Keratinocyte (primary cell): Measurements from ENCODE around the gene GLT8D2. TPM values are rescaled to one million over a fixed set of nuclear protein-coding genes. Genes with fewer than 3 reads are reported as not detected.

Experiments
- DNase-seq: peaks from one replicate; pipeline ENCODE4 v3.0.0-alpha.2; 2011; ENCODE audit warnings: low read depth, missing footprints, low spot score
- FAIRE-seq: peaks from 2 replicates; lab custom pipeline; 2011; peaks lifted over from hg19 to GRCh38; lab: Jason Lieb, UNC
- H2AFZ ChIP-seq: 2 replicates; pipeline ENCODE4 v1.6.0; 2012; ENCODE audit warnings: low read length, control low read depth, inconsistent platforms; ENCODE audit not compliant: control insufficient read depth
- H3K27ac ChIP-seq: 2 replicates; pipeline ENCODE4 v1.5.1; 2011; ENCODE audit warnings: low read length; ENCODE audit not compliant: control insufficient read depth, insufficient read depth
- H3K27me3 ChIP-seq: 3 replicates; pipeline ENCODE4 v1.6.0; 2011; ENCODE audit warnings: low read length; ENCODE audit not compliant: control insufficient read depth, insufficient read depth; ENCODE audit errors: extremely low read depth
- H3K36me3 ChIP-seq, 2 experiments: 2 replicates in 1 of 2; 3 replicates in 1 of 2; pipeline ENCODE4 v1.5.1; 2011; ENCODE audit warnings: low read length in 2 of 2, mild to moderate bottlenecking in 1 of 2; ENCODE audit not compliant: control insufficient read depth in 2 of 2, insufficient read depth in 2 of 2; ENCODE audit errors: extremely low read depth in 1 of 2
- H3K4me1 ChIP-seq: 3 replicates; pipeline ENCODE4 v1.5.1; 2011; ENCODE audit warnings: low read length; ENCODE audit not compliant: control insufficient read depth, insufficient read depth; ENCODE audit errors: extremely low read depth
- H3K4me2 ChIP-seq: 3 replicates; pipeline ENCODE4 v1.6.0; 2011; ENCODE audit warnings: low read depth, low read length; ENCODE audit not compliant: control insufficient read depth, insufficient read depth; ENCODE audit errors: extremely low read depth
- H3K4me3 ChIP-seq, 3 experiments: fragments of 200-600 bp in 1 of 3; sonication (generic) in 1 of 3; 2 replicates in 2 of 3; 3 replicates in 1 of 3; pipeline ENCODE4 v1.5.1; 2011 to 2016; ENCODE audit warnings: low read length in 3 of 3, mild to moderate bottlenecking in 3 of 3, control low read depth in 2 of 3, inconsistent platforms in 1 of 3, low read depth in 1 of 3, mixed read lengths in 1 of 3, mixed run types in 1 of 3, moderate library complexity in 1 of 3; ENCODE audit not compliant: control insufficient read depth in 2 of 3, insufficient read depth in 2 of 3; ENCODE audit errors: extremely low read depth in 1 of 3
- H3K79me2 ChIP-seq: 2 replicates; pipeline ENCODE4 v1.6.0; 2012; ENCODE audit warnings: low read length; ENCODE audit not compliant: control insufficient read depth, insufficient read depth
- H3K9ac ChIP-seq: 3 replicates; pipeline ENCODE4 v1.6.0; 2011; ENCODE audit warnings: low read length; ENCODE audit not compliant: control insufficient read depth, insufficient read depth; ENCODE audit errors: extremely low read depth
- H3K9me1 ChIP-seq: 3 replicates; pipeline ENCODE4 v1.6.0; 2011; ENCODE audit warnings: low read length; ENCODE audit not compliant: control insufficient read depth, insufficient read depth; ENCODE audit errors: extremely low read depth
- H3K9me3 ChIP-seq: 2 replicates; pipeline ENCODE4 v1.5.1; 2012; ENCODE audit warnings: low read depth, low read length; ENCODE audit not compliant: control insufficient read depth
- H4K20me1 ChIP-seq: 3 replicates; pipeline ENCODE4 v1.6.0; 2011; ENCODE audit warnings: low read length; ENCODE audit not compliant: control insufficient read depth, insufficient read depth; ENCODE audit errors: extremely low read depth
- EZH2 ChIP-seq: IDR thresholded peaks from one replicate; pipeline ENCODE4 v1.6.1; 2012; ENCODE audit warnings: inconsistent platforms, mild to moderate bottlenecking, low read length, moderate library complexity
- dilution Hi-C: fragments of 300-500 bp; cut with MboI; formaldehyde crosslinking; loops from one replicate; pipeline ENCODE4 v1.7.0; 2020; ENCODE audit warnings: low sequenced_read_pairs; ENCODE audit not compliant: extremely low pct_ligation_motif_present
- polyA plus RNA-seq, 5 experiments: library from polyadenylated mRNA; depleted of rRNA in 3 of 5; stranded (reverse) in 3 of 5; stranded (forward) in 1 of 5; unstranded in 1 of 5; fragments of >200 nt; gene quantifications; 1 replicate in 1 of 5; 2 replicates in 3 of 5; 3 replicates in 1 of 5; pipeline versions ENCODE4 v1.2.1 to v1.2.3, GENCODE V29; 2011 to 2012; ENCODE audit warnings: missing spikeins in 2 of 5, low read depth in 1 of 5, low replicate concordance in 1 of 5
- TF ChIP-seq, protein P1 (sequence below), 3 experiments: IDR thresholded peaks in 1 of 3; conservative IDR thresholded peaks in 1 of 3; optimal IDR thresholded peaks in 1 of 3; 2 replicates in 2 of 3; 3 replicates in 1 of 3; pipeline versions ENCODE3 to v1.5.1; 2011; ENCODE audit warnings: low read length in 3 of 3, mild to moderate bottlenecking in 3 of 3, moderate library complexity in 2 of 3, control low read depth in 1 of 3, inconsistent platforms in 1 of 3; ENCODE audit not compliant: insufficient read depth in 2 of 3; ENCODE audit errors: extremely low read depth in 1 of 3

The GLT8D2 gene
- polyA plus RNA-seq, 1 donor (not counting 4 experiments of a cell fraction or from before 2014, with no cell fraction given): 1.4 TPM

DNA sequence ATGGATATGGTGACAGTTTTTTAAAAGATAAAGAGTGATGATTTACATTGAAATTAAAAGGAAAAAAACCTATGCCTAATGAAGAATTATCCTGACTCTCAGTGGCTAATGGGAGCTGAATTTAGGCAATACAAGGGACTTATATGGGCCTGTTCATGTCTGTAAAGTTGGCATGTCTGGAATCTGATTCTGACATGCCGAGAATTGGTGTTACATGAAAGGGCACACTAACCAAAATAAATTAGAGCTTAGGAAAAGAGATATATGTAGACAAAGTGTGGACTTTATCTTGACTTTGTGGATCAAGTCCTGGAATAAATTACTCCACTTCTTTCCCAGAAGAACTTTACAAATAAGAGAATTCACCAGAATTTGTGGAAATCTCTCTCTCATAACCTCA is 83.3 kb downstream of the GLT8D2 start:
- dilution Hi-C loops: no loop called here
- peak overlapping the region; percentile 94 for H3K9ac ChIP-seq
- no peak for DNase-seq
- H3K9me3 ChIP-seq: no peaks in the 10 kb centered on the region
- no peak for FAIRE-seq
- H3K27me3 ChIP-seq: no peaks in the 10 kb centered on the region
- TF ChIP-seq EZH2: no peak
- TF ChIP-seq, protein P1, sequence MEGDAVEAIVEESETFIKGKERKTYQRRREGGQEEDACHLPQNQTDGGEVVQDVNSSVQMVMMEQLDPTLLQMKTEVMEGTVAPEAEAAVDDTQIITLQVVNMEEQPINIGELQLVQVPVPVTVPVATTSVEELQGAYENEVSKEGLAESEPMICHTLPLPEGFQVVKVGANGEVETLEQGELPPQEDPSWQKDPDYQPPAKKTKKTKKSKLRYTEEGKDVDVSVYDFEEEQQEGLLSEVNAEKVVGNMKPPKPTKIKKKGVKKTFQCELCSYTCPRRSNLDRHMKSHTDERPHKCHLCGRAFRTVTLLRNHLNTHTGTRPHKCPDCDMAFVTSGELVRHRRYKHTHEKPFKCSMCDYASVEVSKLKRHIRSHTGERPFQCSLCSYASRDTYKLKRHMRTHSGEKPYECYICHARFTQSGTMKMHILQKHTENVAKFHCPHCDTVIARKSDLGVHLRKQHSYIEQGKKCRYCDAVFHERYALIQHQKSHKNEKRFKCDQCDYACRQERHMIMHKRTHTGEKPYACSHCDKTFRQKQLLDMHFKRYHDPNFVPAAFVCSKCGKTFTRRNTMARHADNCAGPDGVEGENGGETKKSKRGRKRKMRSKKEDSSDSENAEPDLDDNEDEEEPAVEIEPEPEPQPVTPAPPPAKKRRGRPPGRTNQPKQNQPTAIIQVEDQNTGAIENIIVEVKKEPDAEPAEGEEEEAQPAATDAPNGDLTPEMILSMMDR (optimal IDR thresholded peaks at IDR 0.05 in 1 of 3, IDR thresholded peaks at IDR 0.05 in 1 of 3, conservative IDR thresholded peaks at IDR 0.05 in 1 of 3; ENCODE audit: extremely low read depth in 1 of 3, insufficient read depth in 2 of 3, low read length in 3 of 3): no peak
- H3K9me1 ChIP-seq: no peaks in the 10 kb centered on the region
- H3K79me2 ChIP-seq: peaks cover 81% of the 10 kb centered on the region
- H2AFZ ChIP-seq: no peak overlapping the region
- peak overlapping the region; percentile 90 for H3K27ac ChIP-seq
- H3K36me3 ChIP-seq: peaks cover 1 to 9% of the 10 kb centered on the region in 2 experiments
- peak overlapping the region; percentile 68 to 99 (median 80) for H3K4me3 ChIP-seq
- H3K4me2 ChIP-seq: peak overlapping the region; percentile 97
- H3K4me1 ChIP-seq: peaks cover 29% of the 10 kb centered on the region
- peaks cover 7% of the 10 kb centered on the region for H4K20me1 ChIP-seq

- Histone ChIP-seq H4K20me1 (peaks cover 7% of the 10 kb centered on the region), H3K79me2 (peaks cover 72% of the 10 kb centered on the region), H3K4me1 (peaks cover 29% of the 10 kb centered on the region), H3K9me1 (no peaks in the 10 kb centered on the region), H3K36me3 (peaks cover 1 to 9% of the 10 kb centered on the region in 2 experiments), H3K9me3 (no peaks in the 10 kb centered on the region), H2AFZ (peak within 1 kb of the TSS; percentile 82), H3K27ac (peak within 1 kb of the TSS; percentile 90), H3K4me3 (peak within 1 kb of the TSS; percentile 68 to 99 (median 80)), H3K4me2 (peak within 1 kb of the TSS; percentile 97), H3K27me3 (no peaks in the 10 kb centered on the region), H3K9ac (peak within 1 kb of the TSS; percentile 94)
- peak; percentile 85 for DNase-seq
- TF ChIP-seq EZH2: no peak
- TF ChIP-seq, protein P1 (optimal IDR thresholded peaks at IDR 0.05 in 1 of 3, IDR thresholded peaks at IDR 0.05 in 1 of 3, conservative IDR thresholded peaks at IDR 0.05 in 1 of 3; ENCODE audit: extremely low read depth in 1 of 3, insufficient read depth in 2 of 3, low read length in 3 of 3): peak in 1 of 3 experiments; percentile 52
- dilution Hi-C loops: no loop called here
- FAIRE-seq: peak; percentile 51
Observed at GRCh38 chr12:103965590-103966504, 84.1 kb downstream of the GLT8D2 start, which contains the start of gene TDG. Gene TDG (plus strand): TSS chr12:103965872. CDS start chr12:103966038, 166 bp downstream.
